Metanephros (tissue), 1 donor: ENCODE measurements around the gene ZXDB. TPM values are rescaled to one million over a fixed set of nuclear protein-coding genes. Genes with fewer than 3 reads are reported as not detected.

Experiments
- total RNA-seq: library from RNA; depleted of rRNA; stranded (reverse); fragments of >200 nt; gene quantifications from one replicate; pipeline ENCODE4 v1.2.3, GENCODE V29; 2014

The ZXDB gene
- total RNA-seq: 12.3 TPM

DNA sequence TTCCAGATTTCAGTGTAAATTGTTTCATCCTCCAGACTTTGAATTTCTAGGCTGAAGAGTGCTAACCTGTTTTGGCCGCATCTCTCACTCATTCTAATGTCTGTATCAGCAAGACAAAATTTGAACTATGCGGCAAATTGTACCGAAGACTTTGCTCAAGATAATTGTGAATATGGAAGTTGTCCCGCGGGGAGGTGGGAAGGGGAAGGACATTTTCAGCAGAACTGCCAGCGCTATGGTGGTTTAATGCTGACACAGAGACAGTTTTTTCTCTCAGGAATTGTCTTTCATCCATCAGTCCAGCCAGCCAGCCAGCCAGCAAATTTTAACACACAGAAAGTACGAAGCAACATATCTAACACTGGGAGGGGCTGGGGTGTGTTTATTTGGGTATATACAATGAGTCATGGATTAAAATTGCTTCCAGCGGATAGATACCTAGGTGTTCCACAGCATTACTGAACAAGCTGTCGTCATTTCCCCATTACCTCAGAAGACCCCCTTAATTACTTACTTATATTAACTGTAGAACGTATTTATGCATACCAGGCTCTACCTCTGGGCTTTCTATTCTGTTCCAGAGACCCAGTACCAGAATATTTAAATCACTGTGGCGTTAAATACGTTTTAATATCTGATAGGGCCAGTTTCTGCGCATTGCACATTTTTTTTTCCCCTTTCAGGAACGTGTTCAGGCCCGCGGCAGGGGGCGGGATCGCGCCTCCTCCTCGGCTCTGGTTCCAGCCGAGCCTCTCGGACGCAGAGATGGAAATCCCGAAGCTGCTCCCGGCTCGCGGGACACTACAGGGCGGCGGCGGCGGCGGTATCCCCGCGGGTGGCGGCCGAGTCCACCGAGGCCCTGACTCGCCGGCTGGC is at the start of gene ZXDB:
Gene ZXDB (plus strand): TSS at position 728 of the 876 bp plus-strand sequence. CDS start 38 bp downstream, at position 766.

Other genes with a start within 250 kb of the ZXDB start
- gene NLRP2B, start 88.2 kb downstream of the ZXDB start, total RNA-seq: 0.06 TPM